H1 (cell line): Measurements from ENCODE around the gene MYLK. TPM values are rescaled to one million over a fixed set of nuclear protein-coding genes. Genes with fewer than 3 reads are reported as not detected.

Experiments
- CTCF ChIA-PET: fragments of 300-600 bp; sonication (Branson Sonifier 250); formaldehyde crosslinking; loops from one replicate; lab custom pipeline; 2021; ENCODE audit not compliant: partially characterized antibody; lab: Charles Lee
- POLR2A ChIA-PET: fragments of 300-600 bp; sonication (Branson Sonifier 250); formaldehyde crosslinking; loops from one replicate; lab custom pipeline; 2021; ENCODE audit warnings: inconsistent platforms; ENCODE audit not compliant: partially characterized antibody; lab: Charles Lee
- DNase-seq, 2 experiments: peaks; one replicate each; pipeline versions ENCODE4 v3.0.0 to v3.0.0-alpha.2; 2010 to 2022; ENCODE audit warnings: low spot score in 2 of 2, low read depth in 1 of 2, mixed read lengths in 1 of 2
- FAIRE-seq: peaks from 2 replicates; lab custom pipeline; 2011; peaks lifted over from hg19 to GRCh38; lab: Jason Lieb, UNC
- H2AFZ ChIP-seq: 2 replicates; pipeline ENCODE4 v1.8.1; 2012; ENCODE audit warnings: low read length, inconsistent platforms
- H2AK5ac ChIP-seq: 2 replicates; pipeline ENCODE4 v1.6.1; 2013; ENCODE audit warnings: low read depth, low read length
- H2BK120ac ChIP-seq: replicated peaks from 2 replicates; pipeline ENCODE3; 2013; ENCODE audit warnings: low read depth, low read length, inconsistent platforms
- H2BK12ac ChIP-seq: 2 replicates; pipeline ENCODE4 v1.6.1; 2013; ENCODE audit warnings: low read depth, low read length
- H2BK15ac ChIP-seq: 2 replicates; pipeline ENCODE4 v1.6.1; 2013; ENCODE audit warnings: low read length
- H2BK20ac ChIP-seq: 2 replicates; pipeline ENCODE4 v1.6.1; 2013; ENCODE audit warnings: low read length
- H2BK5ac ChIP-seq: 2 replicates; pipeline ENCODE4 v1.6.1; 2013; ENCODE audit warnings: low read depth, low read length
- H3K14ac ChIP-seq: 2 replicates; pipeline ENCODE4 v1.6.1; 2013; ENCODE audit warnings: inconsistent platforms; ENCODE audit not compliant: insufficient read length
- H3K18ac ChIP-seq: 2 replicates; pipeline ENCODE4 v1.6.1; 2013; ENCODE audit warnings: low read length; ENCODE audit errors: extremely low read depth
- H3K23ac ChIP-seq: 2 replicates; pipeline ENCODE4 v1.6.1; 2013; ENCODE audit warnings: inconsistent platforms; ENCODE audit not compliant: insufficient read length
- H3K23me2 ChIP-seq: 2 replicates; pipeline ENCODE4 v1.6.1; 2013; ENCODE audit warnings: low read depth, low read length
- H3K27ac ChIP-seq: 2 replicates; pipeline ENCODE4 v1.6.1; 2011; ENCODE audit warnings: low read depth, low read length, inconsistent platforms
- H3K27me3 ChIP-seq, 4 experiments: replicated peaks in 1 of 4; 1 replicate in 1 of 4; 2 replicates in 3 of 4; pipeline versions ENCODE4 v1.6.1 to v1.8.1; 2011 to 2013; ENCODE audit warnings: low read length in 3 of 4, mild to moderate bottlenecking in 3 of 4, inconsistent platforms in 2 of 4, mixed read lengths in 2 of 4, moderate library complexity in 1 of 4; ENCODE audit not compliant: control insufficient read depth in 3 of 4, insufficient read depth in 3 of 4; ENCODE audit errors: extremely low read depth in 1 of 4
- H3K36me3 ChIP-seq, 4 experiments: 2 replicates each; pipeline versions ENCODE4 v1.6.1 to v1.8.1; 2011 to 2013; ENCODE audit warnings: mild to moderate bottlenecking in 4 of 4, low read length in 3 of 4, moderate library complexity in 2 of 4, control low read depth in 1 of 4, inconsistent platforms in 1 of 4; ENCODE audit not compliant: insufficient read depth in 4 of 4, control insufficient read depth in 2 of 4
- H3K4ac ChIP-seq: replicated peaks from 2 replicates; pipeline ENCODE3; 2013; ENCODE audit warnings: low read length, low read depth, mixed read lengths, inconsistent platforms; ENCODE audit not compliant: insufficient read length
- H3K4me1 ChIP-seq, 4 experiments: replicated peaks in 1 of 4; 1 replicate in 1 of 4; 2 replicates in 3 of 4; pipeline versions ENCODE4 v1.6.1 to v1.8.1; 2011 to 2013; ENCODE audit warnings: low read length in 3 of 4, inconsistent platforms in 2 of 4, mixed read lengths in 1 of 4; ENCODE audit not compliant: insufficient read depth in 4 of 4, control insufficient read depth in 3 of 4
- H3K4me2 ChIP-seq, 2 experiments: 2 replicates each; pipeline versions ENCODE4 v1.6.1 to v1.8.1; 2011 to 2013; ENCODE audit warnings: low read depth in 2 of 2, low read length in 2 of 2, control low read depth in 1 of 2, inconsistent platforms in 1 of 2, mild to moderate bottlenecking in 1 of 2; ENCODE audit not compliant: insufficient read depth in 1 of 2
- H3K4me3 ChIP-seq, 4 experiments: fragments of 200-600, 300-600 bp in 1 of 4; sonication (generic), shearing (Covaris generic), sonication (Bioruptor Twin) in 1 of 4; 2 replicates each; pipeline versions ENCODE4 v1.5.1 to v1.8.1; 2011 to 2016; ENCODE audit warnings: low read length in 4 of 4, low read depth in 3 of 4, control low read depth in 2 of 4, inconsistent platforms in 2 of 4, mild to moderate bottlenecking in 2 of 4, mixed read lengths in 1 of 4, moderate library complexity in 1 of 4; ENCODE audit not compliant: insufficient read depth in 2 of 4; ENCODE audit errors: extremely low read depth in 1 of 4
- H3K56ac ChIP-seq: replicated peaks from 2 replicates; pipeline ENCODE3; 2013; ENCODE audit warnings: low read depth, mild to moderate bottlenecking, mixed read lengths, low read length, inconsistent platforms; ENCODE audit not compliant: insufficient read length
- H3K79me1 ChIP-seq: 2 replicates; pipeline ENCODE4 v1.6.1; 2013; ENCODE audit warnings: low read depth, low read length, control low read depth
- H3K79me2 ChIP-seq, 2 experiments: 2 replicates each; pipeline versions ENCODE4 v1.6.1 to v1.8.1; 2012 to 2013; ENCODE audit warnings: low read length in 2 of 2, mild to moderate bottlenecking in 2 of 2, inconsistent platforms in 1 of 2; ENCODE audit not compliant: insufficient read depth in 2 of 2, control insufficient read depth in 1 of 2
- H3K9ac ChIP-seq, 4 experiments: replicated peaks in 1 of 4; 1 replicate in 1 of 4; 2 replicates in 3 of 4; pipeline versions ENCODE4 v1.6.1 to v1.8.1; 2011 to 2013; ENCODE audit warnings: low read depth in 3 of 4, low read length in 3 of 4, control low read depth in 2 of 4, mild to moderate bottlenecking in 2 of 4, moderate library complexity in 2 of 4, inconsistent platforms in 1 of 4; ENCODE audit errors: extremely low read depth in 1 of 4
- H3K9me3 ChIP-seq, 2 experiments: 2 replicates each; pipeline versions ENCODE4 v1.6.1 to v1.8.1; 2012 to 2013; ENCODE audit warnings: mild to moderate bottlenecking in 2 of 2, moderate library complexity in 2 of 2, control low read depth in 1 of 2, inconsistent platforms in 1 of 2, low read depth in 1 of 2, low read length in 1 of 2, mixed read lengths in 1 of 2; ENCODE audit not compliant: insufficient read depth in 2 of 2
- H4K20me1 ChIP-seq, 2 experiments: replicated peaks in 1 of 2; 2 replicates each; pipeline versions ENCODE3 to v1.8.1; 2011 to 2013; ENCODE audit warnings: inconsistent platforms in 2 of 2, low read length in 2 of 2, mild to moderate bottlenecking in 1 of 2; ENCODE audit not compliant: insufficient read depth in 2 of 2, control insufficient read depth in 1 of 2
- H4K5ac ChIP-seq: 2 replicates; pipeline ENCODE4 v1.6.1; 2013; ENCODE audit warnings: low read length, low read depth, mixed read lengths, inconsistent platforms; ENCODE audit not compliant: insufficient read length
- H4K8ac ChIP-seq: 2 replicates; pipeline ENCODE4 v1.8.0; 2013; ENCODE audit warnings: mild to moderate bottlenecking, moderate library complexity, low read length, inconsistent platforms; ENCODE audit not compliant: insufficient read depth; ENCODE audit errors: extremely low read depth
- H4K91ac ChIP-seq: replicated peaks from 2 replicates; pipeline ENCODE3; 2013; ENCODE audit warnings: low read length, mixed read lengths, inconsistent platforms; ENCODE audit not compliant: insufficient read length
- BCL11A ChIP-seq, 2 experiments: IDR thresholded peaks; one replicate each; pipeline ENCODE4 v1.6.1; 2011; ENCODE audit warnings: low read depth in 2 of 2, low read length in 2 of 2, mild to moderate bottlenecking in 2 of 2
- CBX8 ChIP-seq: fragments of 300-800, 300-1000 bp; sonication (generic); IDR thresholded peaks from 2 replicates; pipeline ENCODE4 v1.7.1; 2016; ENCODE audit warnings: low read depth, low read length, borderline replicate concordance
- CTBP2 ChIP-seq: IDR thresholded peaks from 2 replicates; pipeline ENCODE4 v1.7.0; 2011; ENCODE audit warnings: borderline replicate concordance, mild to moderate bottlenecking, moderate library complexity, mixed read lengths, low read length; ENCODE audit not compliant: insufficient read depth, insufficient read length
- EZH2 ChIP-seq: fragments of 200-600 bp; sonication (generic); IDR thresholded peaks from 2 replicates; pipeline ENCODE4 v1.7.1; 2012; ENCODE audit warnings: low read depth, mild to moderate bottlenecking, moderate library complexity, low read length, inconsistent platforms; ENCODE audit not compliant: severe bottlenecking
- POLR2A ChIP-seq, 2 experiments: IDR thresholded peaks; 1 replicate in 1 of 2; 2 replicates in 1 of 2; pipeline ENCODE4 v1.6.1; 2011; ENCODE audit warnings: low read depth in 2 of 2, low read length in 2 of 2, mild to moderate bottlenecking in 2 of 2; ENCODE audit errors: control extremely low read depth in 1 of 2
- RFX5 ChIP-seq: IDR thresholded peaks from 2 replicates; pipeline ENCODE4 v1.6.1; 2011; ENCODE audit warnings: low read depth, low read length, improper control_type of control experiment, borderline replicate concordance
- RXRA ChIP-seq: IDR thresholded peaks from 2 replicates; pipeline ENCODE4 v1.6.1; 2011; ENCODE audit warnings: low read depth, mild to moderate bottlenecking, low read length, moderate library complexity; ENCODE audit not compliant: insufficient read depth
- SP2 ChIP-seq: IDR thresholded peaks from 2 replicates; pipeline ENCODE4 v1.6.1; 2012; ENCODE audit warnings: mild to moderate bottlenecking, low read length, inconsistent platforms
- TAF1 ChIP-seq: IDR thresholded peaks from 2 replicates; pipeline ENCODE4 v1.6.1; 2011; ENCODE audit warnings: mild to moderate bottlenecking, low read depth, low read length
- WGBS, 2 experiments: shearing (Covaris generic) in 1 of 2; methylation state at CpG; one replicate each; pipeline versions ENCODE4 v1.1.6 to v1.1.7; 2013 to 2015; ENCODE audit warnings: low lambda C conversion rate in 2 of 2, mixed read lengths in 2 of 2, inconsistent platforms in 1 of 2, low coverage in 1 of 2, missing lambda C conversion rate in 1 of 2; ENCODE audit not compliant: insufficient replicate concordance in 2 of 2, insufficient coverage in 1 of 2, insufficient read length in 1 of 2; ENCODE audit errors: extremely low coverage in 1 of 2, missing lambda C conversion rate in 1 of 2; 5-methylcytosine and 5-hydroxymethylcytosine counted together
- polyA plus RNA-seq, 7 experiments: library from polyadenylated mRNA; depleted of rRNA in 3 of 7; stranded (reverse) in 5 of 7; unstranded in 2 of 7; fragments of >200 nt in 5 of 7; fragments of 200-250 nt in 2 of 7; gene quantifications; 1 replicate in 5 of 7; 2 replicates in 1 of 7; 4 replicates in 1 of 7; pipeline versions ENCODE4 v1.2.1 to v1.2.3, GENCODE V29; 2011 to 2013; ENCODE audit warnings: missing spikeins in 2 of 7, mixed read lengths in 2 of 7
- total RNA-seq: library from RNA; stranded (reverse); fragmentation: NEBNext Ultra II Directional; extraction: Animal tissue kit (Norgen Biotek cat#: 25700); gene quantifications from 2 replicates; pipeline ENCODE4 v1.2.1, GENCODE V29; 2021
- TF ChIP-seq, protein P1 (sequence below): IDR thresholded peaks from 2 replicates; pipeline ENCODE4 v1.6.1; 2011; ENCODE audit warnings: low read depth, mild to moderate bottlenecking, low read length; ENCODE audit not compliant: insufficient read depth
- TF ChIP-seq, protein P2 (sequence below): IDR thresholded peaks from 2 replicates; pipeline ENCODE4 v1.6.1; 2012; ENCODE audit warnings: inconsistent platforms

MYLK gene
- total and polyA plus RNA-seq, 2 of the 8 experiments (the other 6 are each of a cell fraction or from before 2014, with no cell fraction given), result 11.6 to 21.3 TPM

DNA sequence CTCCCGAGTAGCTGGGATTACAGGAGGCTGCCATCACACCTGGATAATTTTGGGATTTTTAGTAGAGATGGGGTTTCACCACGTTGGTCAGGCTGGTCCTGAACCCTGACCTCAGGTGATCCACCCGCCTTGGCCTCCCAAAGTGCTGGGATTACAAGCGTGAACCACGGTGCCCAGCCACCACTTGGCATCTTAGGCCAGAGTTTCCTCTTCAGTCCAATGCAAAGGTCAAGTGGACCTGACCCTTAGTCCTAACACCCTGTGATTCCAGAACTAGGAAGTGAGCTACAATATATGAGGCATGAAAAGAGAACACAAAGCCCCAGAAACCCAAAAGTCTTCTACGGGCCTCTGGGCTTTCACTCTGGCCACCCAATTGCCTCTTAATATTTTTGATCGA lies 5.3 kb downstream of the MYLK start:
- Histone ChIP-seq H3K9ac (no peak overlapping the region), H4K20me1 (no peaks in the 10 kb centered on the region), H3K36me3 (no peaks in the 10 kb centered on the region), H3K4me1 (peaks cover 0 to 5% (median 2%) of the 10 kb centered on the region in 4 experiments; a peak in 5 of 7 replicates), H3K27me3 (peaks cover 0 to 9% (median 4%) of the 10 kb centered on the region in 4 experiments; a peak in 3 of 7 replicates), H2BK5ac (no peak overlapping the region), H3K23ac (no peak overlapping the region), H4K8ac (no peak overlapping the region), H3K14ac (no peak overlapping the region), H2BK120ac (no peak overlapping the region), H3K56ac (no peak overlapping the region), H4K91ac (no peak overlapping the region), H2BK15ac (no peak overlapping the region), H3K79me2 (no peaks in the 10 kb centered on the region), H4K5ac (no peak overlapping the region), H3K4me2 (no peak overlapping the region), H3K18ac (no peak overlapping the region), H3K27ac (no peak overlapping the region), H3K4me3 (no peak overlapping the region), H2BK20ac (no peak overlapping the region), H2BK12ac (no peak overlapping the region), H2AFZ (no peak overlapping the region), H3K4ac (no peak overlapping the region), H3K23me2 (peaks cover 5% of the 10 kb centered on the region), H2AK5ac (no peak overlapping the region), H3K9me3 (no peaks in the 10 kb centered on the region), H3K79me1 (no peaks in the 10 kb centered on the region)
- ChIA-PET CTCF (interaction anchor here (1.2 to 3.5 kb wide), 8 partner anchors 9 to 401 kb away, joined by 3 to 10 read pairs (median 4); no protein-coding TSS in a partner anchor), POLR2A (interaction anchor here (0.9 kb wide), 1 partner anchor 130 kb away, joined by 3 read pairs; no protein-coding TSS in a partner anchor)
- no peak for FAIRE-seq
- no peak for DNase-seq
- 88% methylated on average over 7 of the region's 7 CpGs; no CpG with 5 or more reads in 1 of the 2 experiments for WGBS, 2 experiments
- TF ChIP-seq CTBP2, result no peak
- TF ChIP-seq RXRA, result no peak
- TF ChIP-seq BCL11A (IDR thresholded peaks at IDR 0.05; ENCODE audit: low read depth in 2 of 2, low read length in 2 of 2), result no peak
- no peak for TF ChIP-seq SP2
- TF ChIP-seq TAF1, result no peak
- no peak for TF ChIP-seq RFX5
- no peak for TF ChIP-seq POLR2A (IDR thresholded peaks at IDR 0.05; ENCODE audit: control extremely low read depth in 1 of 2, low read depth in 2 of 2, low read length in 2 of 2)
- no peak for TF ChIP-seq CBX8
- TF ChIP-seq, protein P1, sequence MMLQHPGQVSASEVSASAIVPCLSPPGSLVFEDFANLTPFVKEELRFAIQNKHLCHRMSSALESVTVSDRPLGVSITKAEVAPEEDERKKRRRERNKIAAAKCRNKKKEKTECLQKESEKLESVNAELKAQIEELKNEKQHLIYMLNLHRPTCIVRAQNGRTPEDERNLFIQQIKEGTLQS, result no peak
- no peak for TF ChIP-seq EZH2
- TF ChIP-seq, protein P2, sequence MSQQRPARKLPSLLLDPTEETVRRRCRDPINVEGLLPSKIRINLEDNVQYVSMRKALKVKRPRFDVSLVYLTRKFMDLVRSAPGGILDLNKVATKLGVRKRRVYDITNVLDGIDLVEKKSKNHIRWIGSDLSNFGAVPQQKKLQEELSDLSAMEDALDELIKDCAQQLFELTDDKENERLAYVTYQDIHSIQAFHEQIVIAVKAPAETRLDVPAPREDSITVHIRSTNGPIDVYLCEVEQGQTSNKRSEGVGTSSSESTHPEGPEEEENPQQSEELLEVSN, result no peak
